Liver (tissue), 9 donors: Measurements from ENCODE around the gene CNDP2. TPM values are rescaled to one million over a fixed set of nuclear protein-coding genes. Genes with fewer than 3 reads are reported as not detected.
A peak's percentile ranks its signal among the peaks of the same experiment; 100 is the strongest.

Experiments
- DNase-seq: peaks from one replicate; pipeline ENCODE4 v3.0.0-alpha.2; 2017; ENCODE audit warnings: low spot score
- H3K27ac ChIP-seq, 2 donors: one replicate each; pipeline ENCODE4 v1.7.0; 2013; ENCODE audit warnings: inconsistent platforms in 2 of 2, low read length in 2 of 2, control low read depth in 1 of 2, low read depth in 1 of 2, mild to moderate bottlenecking in 1 of 2
- H3K27me3 ChIP-seq, 4 donors: one replicate each; pipeline versions ENCODE4 v1.6.1 to v1.7.0; 2013; ENCODE audit warnings: low read length in 3 of 4, inconsistent platforms in 1 of 4, mild to moderate bottlenecking in 1 of 4, moderate library complexity in 1 of 4; ENCODE audit not compliant: control insufficient read depth in 4 of 4, insufficient read depth in 4 of 4
- H3K36me3 ChIP-seq, 4 donors: one replicate each; pipeline versions ENCODE4 v1.6.1 to v1.7.0; 2013; ENCODE audit warnings: low read length in 3 of 4, mild to moderate bottlenecking in 3 of 4, low read depth in 1 of 4, moderate library complexity in 1 of 4; ENCODE audit not compliant: control insufficient read depth in 4 of 4, insufficient read depth in 3 of 4
- H3K4me1 ChIP-seq, 4 donors: one replicate each; pipeline versions ENCODE4 v1.6.1 to v1.7.0; 2013; ENCODE audit warnings: low read length in 3 of 4, mild to moderate bottlenecking in 3 of 4, moderate library complexity in 1 of 4; ENCODE audit not compliant: control insufficient read depth in 4 of 4, insufficient read depth in 4 of 4
- H3K4me3 ChIP-seq, 3 donors: one replicate each; pipeline versions ENCODE4 v1.6.1 to v1.7.0; 2013; ENCODE audit warnings: low read length in 3 of 3, control low read depth in 1 of 3, low read depth in 1 of 3, mild to moderate bottlenecking in 1 of 3
- H3K9ac ChIP-seq, 2 donors: one replicate each; pipeline ENCODE4 v1.7.0; 2013; ENCODE audit warnings: low read length in 2 of 2, mild to moderate bottlenecking in 2 of 2, moderate library complexity in 2 of 2, control low read depth in 1 of 2, low read depth in 1 of 2
- H3K9me3 ChIP-seq, 4 donors: one replicate each; pipeline versions ENCODE4 v1.6.1 to v1.7.0; 2013; ENCODE audit warnings: low read length in 3 of 4; ENCODE audit not compliant: control insufficient read depth in 4 of 4
- ATF3 ChIP-seq: IDR thresholded peaks from 2 replicates; pipeline ENCODE4 v1.6.1; 2016; ENCODE audit warnings: antibody characterized with exemption
- CTCF ChIP-seq: fragments of 150-350 bp; IDR thresholded peaks from 2 replicates; pipeline ENCODE4 v1.5.1; 2017; ENCODE audit warnings: improper control_type of control experiment, low read depth, low read length; ENCODE audit not compliant: missing input control
- EGR1 ChIP-seq, 2 donors: IDR thresholded peaks; 2 replicates each; pipeline ENCODE4 v1.6.1; 2016 to 2018; ENCODE audit warnings: antibody characterized with exemption in 2 of 2, low read depth in 2 of 2
- FOXA1 ChIP-seq: IDR thresholded peaks from 2 replicates; pipeline ENCODE4 v1.6.1; 2016; ENCODE audit warnings: antibody characterized with exemption
- FOXA2 ChIP-seq: IDR thresholded peaks from 2 replicates; pipeline ENCODE4 v1.6.1; 2016; ENCODE audit warnings: antibody characterized with exemption
- GABPA ChIP-seq, 2 donors: IDR thresholded peaks in 1 of 2; conservative IDR thresholded peaks in 1 of 2; 2 replicates each; pipeline ENCODE4 v1.6.1; 2016; ENCODE audit warnings: antibody characterized with exemption in 2 of 2, mild to moderate bottlenecking in 1 of 2, moderate library complexity in 1 of 2
- HNF4A ChIP-seq, 2 donors: conservative IDR thresholded peaks; 2 replicates each; pipeline ENCODE4 v1.6.1; 2016; ENCODE audit warnings: antibody characterized with exemption in 2 of 2, mild to moderate bottlenecking in 2 of 2
- HNF4G ChIP-seq: IDR thresholded peaks from 2 replicates; pipeline ENCODE4 v1.6.1; 2016; ENCODE audit warnings: antibody characterized with exemption
- JUND ChIP-seq, 2 donors: IDR thresholded peaks; 2 replicates each; pipeline ENCODE4 v1.6.1; 2016; ENCODE audit warnings: antibody characterized with exemption in 2 of 2
- MAX ChIP-seq: IDR thresholded peaks from 2 replicates; pipeline ENCODE4 v1.6.1; 2016; ENCODE audit warnings: antibody characterized with exemption
- NR2F2 ChIP-seq: IDR thresholded peaks from 2 replicates; pipeline ENCODE4 v1.6.1; 2016; ENCODE audit warnings: antibody characterized with exemption
- RAD21 ChIP-seq, 2 donors: IDR thresholded peaks; 2 replicates each; pipeline ENCODE4 v1.6.1; 2016; ENCODE audit warnings: antibody characterized with exemption in 2 of 2, mild to moderate bottlenecking in 2 of 2
- RXRA ChIP-seq, 2 donors: IDR thresholded peaks; 2 replicates each; pipeline ENCODE4 v1.6.1; 2017 to 2018; ENCODE audit warnings: antibody characterized with exemption in 2 of 2, mild to moderate bottlenecking in 1 of 2
- SP1 ChIP-seq: IDR thresholded peaks from 2 replicates; pipeline ENCODE4 v1.6.1; 2018; ENCODE audit warnings: antibody characterized with exemption, mild to moderate bottlenecking
- TAF1 ChIP-seq: conservative IDR thresholded peaks from 2 replicates; pipeline ENCODE4 v1.6.1; 2016; ENCODE audit warnings: antibody characterized with exemption, mild to moderate bottlenecking
- YY1 ChIP-seq: IDR thresholded peaks from 2 replicates; pipeline ENCODE4 v1.6.1; 2016; ENCODE audit warnings: antibody characterized with exemption, mild to moderate bottlenecking
- ZBTB33 ChIP-seq: IDR thresholded peaks from 2 replicates; pipeline ENCODE4 v1.6.1; 2016; ENCODE audit warnings: antibody characterized with exemption
- WGBS: extraction: QIAGEN DNeasy Blood & Tissue Kit; methylation state at CpG from one replicate; pipeline ENCODE4 v1.1.7; 2013; 5-methylcytosine and 5-hydroxymethylcytosine counted together
- polyA plus RNA-seq, 2 donors: library from polyadenylated mRNA; stranded (reverse) in 1 of 2; unstranded in 1 of 2; fragments of 200-250 nt in 1 of 2; fragments of >200 nt in 1 of 2; fragmentation: Nextera tagmentation in 1 of 2; extraction: Ambion mirVana in 1 of 2; gene quantifications; one replicate each; pipeline versions ENCODE4 v1.2.1 to v1.2.3, GENCODE V29; 2013 to 2015
- total RNA-seq, 2 donors: library from RNA; depleted of rRNA; stranded (reverse); fragments of >200 nt; gene quantifications; one replicate each; pipeline ENCODE4 v1.2.3, GENCODE V29; 2014
- donor health status: healthy.
- donor health status: healthy.
- donor health status: healthy.
- donor health status: healthy.
- donor health status: healthy.

The CNDP2 gene
- total and polyA plus RNA-seq, 4 donors: 65.5 to 167 (median 141) TPM

- H3K27me3 ChIP-seq: no peaks in the 10 kb centered on the region
- WGBS: 86% methylated on average over 6 of the region's 6 CpGs
- H3K4me3 ChIP-seq: no peak overlapping the region
- no peak overlapping the region for H3K27ac ChIP-seq
- H3K9ac ChIP-seq: no peak overlapping the region
- TF ChIP-seq RXRA (IDR thresholded peaks at IDR 0.05): no peak
- TF ChIP-seq FOXA2: no peak
- no peak for TF ChIP-seq CTCF
- no peak for TF ChIP-seq JUND (IDR thresholded peaks at IDR 0.05)
- TF ChIP-seq TAF1: no peak
- no peak for TF ChIP-seq SP1
- H3K4me1 ChIP-seq: peaks cover 5 to 13% (median 8%) of the 10 kb centered on the region in 4 donors
- H3K9me3 ChIP-seq: no peaks in the 10 kb centered on the region
- DNase-seq: no peak
- H3K36me3 ChIP-seq: no peaks in the 10 kb centered on the region
Observed at GRCh38 chr18:74478880-74479279, 17.3 kb upstream of the CNDP2 start.

- Histone ChIP-seq H3K4me3 (no peak overlapping the region), H3K36me3 (no peaks in the 10 kb centered on the region), H3K27ac (peak overlapping the region in 1 of 2 donors; percentile 35), H3K27me3 (no peaks in the 10 kb centered on the region), H3K4me1 (peaks cover 5 to 13% (median 8%) of the 10 kb centered on the region in 4 donors), H3K9me3 (no peaks in the 10 kb centered on the region), H3K9ac (no peak overlapping the region)
- TF ChIP-seq NR2F2: no peak
- no peak for TF ChIP-seq RAD21 (IDR thresholded peaks at IDR 0.05)
- TF ChIP-seq FOXA2: no peak
- no peak for TF ChIP-seq MAX
- TF ChIP-seq GABPA (IDR thresholded peaks at IDR 0.05 in 1 of 2, conservative IDR thresholded peaks at IDR 0.05 in 1 of 2): no peak
- TF ChIP-seq FOXA1: no peak
- no peak for TF ChIP-seq RXRA (IDR thresholded peaks at IDR 0.05)
- no peak for TF ChIP-seq JUND (IDR thresholded peaks at IDR 0.05)
- no peak for TF ChIP-seq ATF3
- no peak for TF ChIP-seq ZBTB33
- no peak for TF ChIP-seq HNF4A (conservative IDR thresholded peaks at IDR 0.05)
- no peak for TF ChIP-seq HNF4G
- TF ChIP-seq YY1: no peak
- no peak for TF ChIP-seq TAF1
- TF ChIP-seq EGR1 (IDR thresholded peaks at IDR 0.05; ENCODE audit: low read depth in 2 of 2): no peak
- TF ChIP-seq SP1: no peak
- TF ChIP-seq CTCF: no peak
- WGBS: 91% methylated on average over 16 of the region's 16 CpGs
- DNase-seq: no peak
Observed at GRCh38 chr18:74479486-74480148, 16.5 kb upstream of the CNDP2 start.
